Nephron (organoid): Measurements from ENCODE around the gene PCDHGB1.
"Not testable (repeated sequence)": the region's sequence is repeated elsewhere in the genome, so short reads cannot be mapped to it uniquely, and the experiment has no call there.

Source experiments
- H3K27ac Mint-ChIP-seq, 3 experiments: 2 replicates each; pipeline ENCODE4 v1.8.0; 2020; ENCODE audit warnings: mixed read lengths in 3 of 3, mild to moderate bottlenecking in 2 of 3, moderate library complexity in 1 of 3
- H3K27me3 Mint-ChIP-seq: 2 replicates; pipeline ENCODE4 v1.8.0; 2021; ENCODE audit warnings: low read depth, mild to moderate bottlenecking, moderate library complexity, mixed read lengths
- H3K36me3 Mint-ChIP-seq: 2 replicates; pipeline ENCODE4 v1.8.0; 2020; ENCODE audit warnings: low read depth, mixed read lengths
- H3K4me1 Mint-ChIP-seq: 2 replicates; pipeline ENCODE4 v1.8.0; 2020; ENCODE audit warnings: mixed read lengths
- H3K4me3 Mint-ChIP-seq, 3 experiments: 2 replicates each; pipeline ENCODE4 v1.8.0; 2020; ENCODE audit warnings: mild to moderate bottlenecking in 3 of 3, mixed read lengths in 3 of 3, moderate library complexity in 2 of 3
- H3K9me3 Mint-ChIP-seq: 2 replicates; pipeline ENCODE4 v1.8.0; 2020; ENCODE audit warnings: mixed read lengths
- TF ChIP-seq, protein P1 (sequence below), 3 experiments: fragments of 200-600 bp; sonication (generic); IDR thresholded peaks; one replicate each; pipeline ENCODE4 v1.5.0; 2021; ENCODE audit warnings: antibody characterized with exemption in 3 of 3; ENCODE audit not compliant: unreplicated experiment in 3 of 3

PCDHGB1 gene

DNA sequence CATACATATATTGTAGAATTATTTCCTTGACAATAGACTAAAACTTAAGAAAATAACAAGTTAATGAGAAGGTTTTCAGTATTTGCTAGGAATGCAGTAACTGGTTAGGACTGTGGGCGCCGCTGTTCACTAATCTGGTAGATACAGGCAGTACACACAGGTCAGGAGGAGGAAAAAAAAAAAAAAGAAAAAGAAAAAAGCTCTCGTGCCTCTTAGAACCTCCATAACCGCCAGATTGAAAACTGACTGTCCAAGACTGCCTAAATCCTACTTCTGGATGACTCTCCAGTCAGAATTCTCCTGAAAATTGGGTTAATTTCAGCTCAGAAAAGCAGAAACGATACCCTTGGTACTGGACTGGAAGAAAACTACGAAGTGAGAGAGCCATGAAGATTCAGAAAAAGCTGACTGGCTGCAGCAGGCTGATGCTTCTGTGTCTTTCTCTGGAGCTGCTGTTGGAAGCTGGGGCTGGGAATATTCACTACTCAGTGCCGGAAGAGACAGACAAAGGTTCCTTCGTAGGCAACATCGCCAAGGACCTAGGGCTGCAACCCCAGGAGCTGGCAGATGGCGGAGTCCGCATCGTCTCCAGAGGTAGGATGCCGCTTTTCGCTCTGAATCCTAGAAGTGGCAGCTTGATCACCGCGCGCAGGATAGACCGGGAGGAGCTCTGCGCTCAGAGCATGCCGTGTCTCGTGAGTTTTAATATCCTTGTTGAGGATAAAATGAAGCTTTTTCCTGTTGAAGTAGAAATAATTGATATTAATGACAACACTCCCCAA, 19.4 kb upstream of the PCDHGB1 start, which contains the start of gene PCDHGA1:
Gene PCDHGA1, plus strand, starts transcription at position 216 of the 782 bp plus-strand sequence.
- Mint-ChIP-seq H3K4me1 (no peaks in the 10 kb centered on the region), H3K9me3 (peaks cover 63% of the 10 kb centered on the region), H3K36me3 (peaks cover 20% of the 10 kb centered on the region), H3K27me3 (no peaks in the 10 kb centered on the region), H3K4me3 (no peak within 1 kb of the TSS), H3K27ac (no peak within 1 kb of the TSS)
- TF ChIP-seq, protein P1, sequence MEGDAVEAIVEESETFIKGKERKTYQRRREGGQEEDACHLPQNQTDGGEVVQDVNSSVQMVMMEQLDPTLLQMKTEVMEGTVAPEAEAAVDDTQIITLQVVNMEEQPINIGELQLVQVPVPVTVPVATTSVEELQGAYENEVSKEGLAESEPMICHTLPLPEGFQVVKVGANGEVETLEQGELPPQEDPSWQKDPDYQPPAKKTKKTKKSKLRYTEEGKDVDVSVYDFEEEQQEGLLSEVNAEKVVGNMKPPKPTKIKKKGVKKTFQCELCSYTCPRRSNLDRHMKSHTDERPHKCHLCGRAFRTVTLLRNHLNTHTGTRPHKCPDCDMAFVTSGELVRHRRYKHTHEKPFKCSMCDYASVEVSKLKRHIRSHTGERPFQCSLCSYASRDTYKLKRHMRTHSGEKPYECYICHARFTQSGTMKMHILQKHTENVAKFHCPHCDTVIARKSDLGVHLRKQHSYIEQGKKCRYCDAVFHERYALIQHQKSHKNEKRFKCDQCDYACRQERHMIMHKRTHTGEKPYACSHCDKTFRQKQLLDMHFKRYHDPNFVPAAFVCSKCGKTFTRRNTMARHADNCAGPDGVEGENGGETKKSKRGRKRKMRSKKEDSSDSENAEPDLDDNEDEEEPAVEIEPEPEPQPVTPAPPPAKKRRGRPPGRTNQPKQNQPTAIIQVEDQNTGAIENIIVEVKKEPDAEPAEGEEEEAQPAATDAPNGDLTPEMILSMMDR (IDR thresholded peaks at IDR 0.05; ENCODE audit: unreplicated experiment in 3 of 3): no peak

GRCh38 chr5:141332571-141332970, 17.3 kb upstream of the PCDHGB1 start:
- peaks cover 64% of the 10 kb centered on the region for H3K9me3 Mint-ChIP-seq
- H3K27ac Mint-ChIP-seq, H3K4me3 Mint-ChIP-seq, H3K4me1 Mint-ChIP-seq, H3K27me3 Mint-ChIP-seq, H3K36me3 Mint-ChIP-seq: not testable (repeated sequence)

DNA sequence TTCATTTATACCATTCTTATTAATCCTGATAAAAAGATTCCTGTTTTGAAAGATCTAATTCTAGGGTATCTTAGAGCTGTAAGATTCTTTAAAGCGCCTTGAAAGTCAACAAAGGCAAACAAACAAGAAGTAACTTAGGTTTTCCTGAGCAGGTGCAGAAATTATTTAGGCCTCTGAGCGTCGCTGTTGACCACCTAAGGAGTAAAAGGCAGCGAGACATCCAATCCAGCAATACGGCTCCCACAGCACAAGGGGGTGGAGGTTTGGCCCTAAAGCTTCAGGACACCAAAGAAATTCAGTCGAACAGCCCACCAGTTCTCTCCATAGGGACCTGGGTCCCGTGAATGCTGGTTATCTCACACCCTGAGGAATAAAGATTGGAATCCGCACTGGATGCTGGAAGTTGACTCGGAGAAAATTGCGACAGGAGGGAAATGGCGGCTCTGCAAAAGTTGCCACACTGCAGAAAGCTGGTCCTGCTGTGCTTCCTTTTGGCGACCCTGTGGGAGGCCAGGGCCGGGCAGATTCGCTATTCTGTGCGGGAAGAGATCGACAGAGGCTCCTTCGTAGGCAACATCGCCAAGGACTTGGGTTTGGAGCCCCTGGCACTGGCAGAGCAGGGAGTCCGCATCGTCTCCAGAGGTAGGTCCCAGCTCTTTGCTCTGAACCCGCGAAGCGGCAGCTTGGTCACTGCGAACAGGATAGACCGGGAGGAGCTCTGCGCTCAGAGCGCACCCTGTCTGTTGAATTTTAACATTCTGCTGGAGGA, 11.2 kb upstream of the PCDHGB1 start, which contains the start of gene PCDHGA2:
Gene PCDHGA2, plus strand, starts transcription at position 223 of the 769 bp plus-strand sequence.
- no peak within 1 kb of the TSS for H3K27ac Mint-ChIP-seq
- TF ChIP-seq, protein P1 (IDR thresholded peaks at IDR 0.05; ENCODE audit: unreplicated experiment in 3 of 3): no peak
- H3K36me3 Mint-ChIP-seq: peaks cover 17% of the 10 kb centered on the region
- H3K4me1 Mint-ChIP-seq: no peaks in the 10 kb centered on the region
- H3K4me3 Mint-ChIP-seq: no peak within 1 kb of the TSS
- peaks cover 70% of the 10 kb centered on the region for H3K9me3 Mint-ChIP-seq
- no peaks in the 10 kb centered on the region for H3K27me3 Mint-ChIP-seq

- peaks cover 22% of the 10 kb centered on the region for H3K36me3 Mint-ChIP-seq
- not testable (repeated sequence) for H3K4me1 Mint-ChIP-seq, H3K27me3 Mint-ChIP-seq, H3K27ac Mint-ChIP-seq, H3K4me3 Mint-ChIP-seq
- H3K9me3 Mint-ChIP-seq: peaks cover 73% of the 10 kb centered on the region
These were observed 9.0 kb upstream of the PCDHGB1 start for GRCh38 chr5:141340781-141341354.

DNA sequence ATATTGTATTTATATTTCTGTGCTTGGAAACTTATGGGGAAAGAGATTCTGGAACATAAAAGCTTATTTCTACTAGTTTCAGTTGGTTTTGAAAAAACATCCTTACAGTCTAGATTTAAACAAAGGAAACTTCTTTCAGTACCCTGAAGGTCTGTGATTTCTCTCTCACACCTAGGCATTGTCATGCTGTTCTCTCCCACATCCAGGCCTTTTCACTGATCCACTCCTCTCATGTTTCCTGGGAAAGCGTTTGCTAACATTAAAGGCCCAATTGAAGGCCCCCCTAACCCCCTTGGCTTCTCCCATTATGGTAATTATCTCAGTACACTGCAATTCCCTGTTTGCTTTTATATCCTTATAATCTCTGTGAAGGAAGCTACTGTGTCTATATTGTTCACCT, 7.1 kb upstream of the PCDHGB1 start:
- Mint-ChIP-seq H3K9me3 (peaks cover 72% of the 10 kb centered on the region), H3K4me3 (no peak overlapping the region), H3K36me3 (peaks cover 25% of the 10 kb centered on the region), H3K27ac (no peak overlapping the region), H3K4me1 (no peaks in the 10 kb centered on the region), H3K27me3 (peaks cover 4% of the 10 kb centered on the region)
- TF ChIP-seq, protein P1 (IDR thresholded peaks at IDR 0.05; ENCODE audit: unreplicated experiment in 3 of 3): no peak

DNA sequence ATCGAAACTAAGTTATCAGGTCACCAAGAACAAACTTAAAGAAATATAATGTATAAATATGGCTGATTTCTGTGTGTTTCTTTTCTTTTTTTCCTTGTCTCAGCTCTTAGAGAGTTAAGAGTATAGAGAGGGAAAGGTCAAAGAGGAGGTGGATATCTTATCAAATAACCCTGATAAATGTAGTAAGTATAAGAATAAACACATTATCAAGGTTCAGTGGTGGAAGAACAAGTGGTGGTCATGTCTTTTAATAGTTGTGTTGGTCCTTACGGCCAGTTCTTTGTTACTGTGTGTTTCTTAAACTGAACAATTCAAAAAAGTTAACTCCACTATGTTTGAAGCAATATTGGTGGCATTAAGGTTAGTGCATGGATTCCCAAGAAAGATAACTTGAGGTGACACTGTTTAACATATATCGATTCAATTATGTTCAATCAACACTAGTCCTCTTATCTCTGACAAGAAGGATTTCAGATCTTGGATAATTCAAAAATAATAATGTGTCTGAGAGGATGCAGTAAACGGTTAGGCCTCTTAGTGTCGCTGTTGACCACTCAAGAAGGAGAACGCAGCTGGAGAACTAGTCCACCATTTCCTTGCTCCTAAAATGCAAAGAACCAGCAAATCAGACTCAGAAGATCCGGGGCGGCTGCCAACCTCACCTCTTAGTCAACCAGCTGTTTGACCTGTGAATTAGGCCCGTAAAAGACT, 6.5 kb upstream of the PCDHGB1 start, which contains the start of gene PCDHGA3:
Gene PCDHGA3, plus strand, starts transcription at position 588 of the 711 bp plus-strand sequence. CDS start 205 bp downstream, outside the sequence.
- H3K4me3 Mint-ChIP-seq: no peak within 1 kb of the TSS
- peaks cover 25% of the 10 kb centered on the region for H3K36me3 Mint-ChIP-seq
- no peaks in the 10 kb centered on the region for H3K4me1 Mint-ChIP-seq
- no peak within 1 kb of the TSS for H3K27ac Mint-ChIP-seq
- H3K27me3 Mint-ChIP-seq: peaks cover 4% of the 10 kb centered on the region
- peaks cover 70% of the 10 kb centered on the region for H3K9me3 Mint-ChIP-seq
- TF ChIP-seq, protein P1 (IDR thresholded peaks at IDR 0.05; ENCODE audit: unreplicated experiment in 3 of 3): no peak
